Measurements from ENCODE around the gene GPANK1. TPM values are rescaled to one million over a fixed set of nuclear protein-coding genes. Genes with fewer than 3 reads are reported as not detected.

The GPANK1 gene
- total RNA-seq, 1 experiment from 2014 or later: 18.3 TPM

DNA sequence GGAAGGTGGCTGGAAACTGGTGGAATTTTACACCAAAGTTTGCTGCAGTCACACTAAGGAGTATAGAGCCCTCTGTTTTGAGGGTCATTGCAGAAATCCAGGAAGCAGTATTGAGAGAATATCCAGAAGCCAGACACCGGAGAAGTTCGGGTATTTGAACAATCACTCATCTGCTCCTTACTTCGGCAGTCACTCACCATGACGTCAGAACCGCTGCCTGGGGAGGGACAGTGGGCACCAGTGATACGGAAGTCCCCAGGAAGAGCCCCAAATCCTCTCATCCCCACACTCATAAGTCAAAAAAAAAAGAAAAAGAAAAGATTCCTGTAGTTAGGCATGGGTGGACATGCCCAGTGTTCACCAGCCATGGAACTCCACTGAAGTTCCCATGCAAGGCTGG lies 12.1 kb upstream of the GPANK1 start:
- intact Hi-C loops (cut with micrococcal nuclease; ENCODE audit: unreplicated experiment): no loop called here
- DNase-seq (ENCODE audit: low read depth, low spot score) (no peak), ATAC-seq (no peak)
- H3K36me3 ChIP-seq (ENCODE audit: control insufficient read depth, insufficient read depth, low read length): no peaks in the 10 kb centered on the region; the same call in 1 of the 2 replicates
- ChIA-PET POLR2A (no interaction called here), CTCF (no interaction called here)
- H3K4me1 ChIP-seq (ENCODE audit: control insufficient read depth, insufficient read depth, low read length): peaks cover 4% of the 10 kb centered on the region; the same call in 1 of the 2 replicates
- TF ChIP-seq TCF7L2 (IDR thresholded peaks at IDR 0.05; ENCODE audit: low read depth, low read length): no peak
- TF ChIP-seq CTCF (IDR thresholded peaks at IDR 0.05): no peak
- no peak for TF ChIP-seq SIN3A (IDR thresholded peaks at IDR 0.05; ENCODE audit: borderline replicate concordance, insufficient read depth, low read depth, low read length)
- TF ChIP-seq POLR2AphosphoS5 (IDR thresholded peaks at IDR 0.05; ENCODE audit: low read depth, low read length): no peak
- TF ChIP-seq, protein P1, sequence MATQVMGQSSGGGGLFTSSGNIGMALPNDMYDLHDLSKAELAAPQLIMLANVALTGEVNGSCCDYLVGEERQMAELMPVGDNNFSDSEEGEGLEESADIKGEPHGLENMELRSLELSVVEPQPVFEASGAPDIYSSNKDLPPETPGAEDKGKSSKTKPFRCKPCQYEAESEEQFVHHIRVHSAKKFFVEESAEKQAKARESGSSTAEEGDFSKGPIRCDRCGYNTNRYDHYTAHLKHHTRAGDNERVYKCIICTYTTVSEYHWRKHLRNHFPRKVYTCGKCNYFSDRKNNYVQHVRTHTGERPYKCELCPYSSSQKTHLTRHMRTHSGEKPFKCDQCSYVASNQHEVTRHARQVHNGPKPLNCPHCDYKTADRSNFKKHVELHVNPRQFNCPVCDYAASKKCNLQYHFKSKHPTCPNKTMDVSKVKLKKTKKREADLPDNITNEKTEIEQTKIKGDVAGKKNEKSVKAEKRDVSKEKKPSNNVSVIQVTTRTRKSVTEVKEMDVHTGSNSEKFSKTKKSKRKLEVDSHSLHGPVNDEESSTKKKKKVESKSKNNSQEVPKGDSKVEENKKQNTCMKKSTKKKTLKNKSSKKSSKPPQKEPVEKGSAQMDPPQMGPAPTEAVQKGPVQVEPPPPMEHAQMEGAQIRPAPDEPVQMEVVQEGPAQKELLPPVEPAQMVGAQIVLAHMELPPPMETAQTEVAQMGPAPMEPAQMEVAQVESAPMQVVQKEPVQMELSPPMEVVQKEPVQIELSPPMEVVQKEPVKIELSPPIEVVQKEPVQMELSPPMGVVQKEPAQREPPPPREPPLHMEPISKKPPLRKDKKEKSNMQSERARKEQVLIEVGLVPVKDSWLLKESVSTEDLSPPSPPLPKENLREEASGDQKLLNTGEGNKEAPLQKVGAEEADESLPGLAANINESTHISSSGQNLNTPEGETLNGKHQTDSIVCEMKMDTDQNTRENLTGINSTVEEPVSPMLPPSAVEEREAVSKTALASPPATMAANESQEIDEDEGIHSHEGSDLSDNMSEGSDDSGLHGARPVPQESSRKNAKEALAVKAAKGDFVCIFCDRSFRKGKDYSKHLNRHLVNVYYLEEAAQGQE (IDR thresholded peaks at IDR 0.05; ENCODE audit: insufficient read depth in 1 of 2, low read depth in 2 of 2, low read length in 1 of 2): no peak
- no TSS peak for BruUV-seq (replicated peaks)
- in situ Hi-C loops (cut with HindIII; ENCODE audit: low pct_unique_long_range_greater_than_20kb, low sequenced_read_pairs): no loop called here
- no peaks in the 10 kb centered on the region for H3K27me3 ChIP-seq (ENCODE audit: control insufficient read depth, insufficient read depth, low read length)
- no peak overlapping the region for H3K4me3 ChIP-seq (ENCODE audit: low read depth in 2 of 2, low read length in 2 of 2)
- no peak overlapping the region for H3K27ac ChIP-seq (ENCODE audit: low read length)
- no peaks in the 10 kb centered on the region for H3K9me3 ChIP-seq (ENCODE audit: control insufficient read depth, insufficient read depth, low read depth, low read length)

DNA sequence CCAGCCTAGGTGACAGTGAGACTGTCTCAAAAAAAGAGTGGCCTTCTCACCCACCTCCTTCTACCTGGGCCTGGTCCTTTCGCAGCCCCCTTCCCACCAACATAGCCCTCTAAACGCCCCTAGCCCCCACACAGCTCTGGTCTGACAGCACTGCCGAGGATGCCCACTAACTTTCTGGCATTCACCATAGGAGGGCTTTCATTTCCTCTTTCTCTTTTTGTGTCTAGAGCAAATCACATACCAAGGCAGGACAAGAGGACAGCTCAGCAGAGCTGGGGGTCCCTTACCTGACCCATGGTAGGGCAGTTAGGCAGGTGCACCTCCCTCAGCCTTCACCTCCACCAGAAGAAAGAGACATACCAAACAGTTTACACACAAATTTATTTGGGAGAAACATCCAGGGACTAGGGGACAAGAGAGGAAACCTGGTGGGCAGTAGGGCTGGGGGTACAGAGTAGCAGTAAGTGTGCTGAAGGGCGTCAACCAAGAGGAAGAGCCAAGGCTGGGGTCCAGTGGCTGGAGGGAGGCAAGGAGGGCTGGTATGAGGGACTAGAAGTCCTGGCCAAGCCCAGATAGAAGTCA lies 11.6 kb upstream of the GPANK1 start:
- Histone ChIP-seq H3K27ac (ENCODE audit: low read length) (no peak overlapping the region), H3K9me3 (ENCODE audit: control insufficient read depth, insufficient read depth, low read depth, low read length) (no peaks in the 10 kb centered on the region), H3K4me1 (ENCODE audit: control insufficient read depth, insufficient read depth, low read length) (peaks cover 4% of the 10 kb centered on the region; the same call in 1 of the 2 replicates), H3K27me3 (ENCODE audit: control insufficient read depth, insufficient read depth, low read length) (no peaks in the 10 kb centered on the region), H3K4me3 (ENCODE audit: low read depth in 2 of 2, low read length in 2 of 2) (no peak overlapping the region), H3K36me3 (ENCODE audit: control insufficient read depth, insufficient read depth, low read length) (peaks cover 4% of the 10 kb centered on the region; the same call in 1 of the 2 replicates)
- intact Hi-C loops (cut with micrococcal nuclease; ENCODE audit: unreplicated experiment): no loop called here
- TF ChIP-seq, protein P1 (IDR thresholded peaks at IDR 0.05; ENCODE audit: insufficient read depth in 1 of 2, low read depth in 2 of 2, low read length in 1 of 2): no peak
- TF ChIP-seq SIN3A (IDR thresholded peaks at IDR 0.05; ENCODE audit: borderline replicate concordance, insufficient read depth, low read depth, low read length) (no peak), TCF7L2 (IDR thresholded peaks at IDR 0.05; ENCODE audit: low read depth, low read length) (no peak), CTCF (IDR thresholded peaks at IDR 0.05) (no peak), POLR2AphosphoS5 (IDR thresholded peaks at IDR 0.05; ENCODE audit: low read depth, low read length) (no peak)
- CTCF ChIA-PET: no interaction called here
- no peak for ATAC-seq
- no peak for DNase-seq (ENCODE audit: low read depth, low spot score)
- in situ Hi-C loops (cut with HindIII; ENCODE audit: low pct_unique_long_range_greater_than_20kb, low sequenced_read_pairs): no loop called here
- BruUV-seq (replicated peaks): no TSS peak
- POLR2A ChIA-PET: no interaction called here
